HFFc6 (cell line): ENCODE measurements around the gene GRIP2. TPM values are rescaled to one million over a fixed set of nuclear protein-coding genes. Genes with fewer than 3 reads are reported as not detected.

Experiments
- DNase-seq: peaks from one replicate; pipeline ENCODE4 v3.0.0-alpha.2; 2018
- H3K27ac Mint-ChIP-seq: 2 replicates; pipeline ENCODE4 v1.8.0; 2020; ENCODE audit warnings: mild to moderate bottlenecking, mixed read lengths
- H3K27me3 Mint-ChIP-seq: 2 replicates; pipeline ENCODE4 v1.8.0; 2021; ENCODE audit warnings: mild to moderate bottlenecking, moderate library complexity, mixed read lengths; ENCODE audit not compliant: insufficient read depth
- H3K36me3 Mint-ChIP-seq: 2 replicates; pipeline ENCODE4 v1.8.0; 2021; ENCODE audit warnings: low read depth, mixed read lengths
- H3K4me1 Mint-ChIP-seq: 2 replicates; pipeline ENCODE4 v1.8.0; 2020; ENCODE audit warnings: low read depth, mixed read lengths
- H3K4me3 Mint-ChIP-seq: 2 replicates; pipeline ENCODE4 v1.8.0; 2020; ENCODE audit warnings: mild to moderate bottlenecking, moderate library complexity, mixed read lengths
- H3K9me3 Mint-ChIP-seq: 2 replicates; pipeline ENCODE4 v1.8.0; 2020; ENCODE audit warnings: mild to moderate bottlenecking, mixed read lengths
- CTCF ChIP-seq: fragments of 200-600 bp; sonication (generic); IDR thresholded peaks from 2 replicates; pipeline ENCODE4 v1.5.0; 2021; ENCODE audit warnings: antibody characterized with exemption, mild to moderate bottlenecking
- long read RNA-seq: library from polyadenylated mRNA; unstranded; transcript quantifications from one replicate; pipeline ENCODE4 v2.0.0, GENCODE V29; 2019
- total RNA-seq, 6 experiments: library from RNA; stranded (reverse); fragmentation: NEBNext Ultra II Directional; extraction: Animal tissue kit (Norgen Biotek cat#: 25700); gene quantifications; 2 replicates in 1 of 6; 3 replicates in 5 of 6; pipeline ENCODE4 v1.2.3, GENCODE V29; 2021

The GRIP2 gene
- under 1 TPM in 4 of 6 experiments, not detected in 2; 0.05 to 0.25 (median 0.13) TPM for total RNA-seq
- long read RNA-seq = 0 reads

DNA sequence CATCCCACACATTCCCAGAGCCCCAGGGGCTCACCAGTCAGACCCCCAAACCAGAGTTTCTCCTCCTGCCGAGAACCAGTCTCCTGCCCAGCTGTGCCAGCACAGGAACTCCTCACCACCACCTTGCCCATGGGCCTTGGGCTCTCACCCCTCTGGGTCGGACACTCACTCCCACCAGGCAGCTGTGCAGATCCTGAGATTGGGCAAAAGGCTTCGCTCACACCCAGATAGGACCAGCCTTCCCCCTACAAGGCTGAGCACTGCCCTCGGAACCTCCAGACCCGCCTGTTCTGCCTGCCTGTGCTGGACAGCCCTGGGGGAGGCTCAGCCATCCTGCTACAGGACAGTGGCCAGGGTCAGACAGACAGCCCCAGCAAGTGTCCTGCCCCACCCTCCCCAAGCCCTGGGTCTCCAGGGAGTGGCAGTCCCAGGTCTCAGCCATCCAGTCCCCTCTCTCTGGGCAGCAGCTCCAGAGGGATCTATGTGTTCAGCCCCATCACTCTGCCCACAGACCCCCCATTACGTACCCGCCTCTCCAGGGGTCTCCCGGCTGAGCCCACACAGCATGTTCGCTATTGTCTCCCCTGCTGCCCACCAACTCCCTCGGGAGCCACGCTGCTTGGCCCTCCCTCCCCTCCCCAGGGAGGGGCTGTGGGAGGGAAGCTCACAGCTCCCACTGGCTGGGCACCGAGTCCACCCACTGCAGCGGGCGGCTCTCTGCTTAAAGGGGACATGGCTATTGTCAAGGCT is at the start of gene GRIP2:
Gene GRIP2, minus strand, starts transcription at position 601 of the 750 bp plus-strand sequence. Its CDS starts 34 bp downstream, at position 567.
- DNase-seq = no peak

DNA sequence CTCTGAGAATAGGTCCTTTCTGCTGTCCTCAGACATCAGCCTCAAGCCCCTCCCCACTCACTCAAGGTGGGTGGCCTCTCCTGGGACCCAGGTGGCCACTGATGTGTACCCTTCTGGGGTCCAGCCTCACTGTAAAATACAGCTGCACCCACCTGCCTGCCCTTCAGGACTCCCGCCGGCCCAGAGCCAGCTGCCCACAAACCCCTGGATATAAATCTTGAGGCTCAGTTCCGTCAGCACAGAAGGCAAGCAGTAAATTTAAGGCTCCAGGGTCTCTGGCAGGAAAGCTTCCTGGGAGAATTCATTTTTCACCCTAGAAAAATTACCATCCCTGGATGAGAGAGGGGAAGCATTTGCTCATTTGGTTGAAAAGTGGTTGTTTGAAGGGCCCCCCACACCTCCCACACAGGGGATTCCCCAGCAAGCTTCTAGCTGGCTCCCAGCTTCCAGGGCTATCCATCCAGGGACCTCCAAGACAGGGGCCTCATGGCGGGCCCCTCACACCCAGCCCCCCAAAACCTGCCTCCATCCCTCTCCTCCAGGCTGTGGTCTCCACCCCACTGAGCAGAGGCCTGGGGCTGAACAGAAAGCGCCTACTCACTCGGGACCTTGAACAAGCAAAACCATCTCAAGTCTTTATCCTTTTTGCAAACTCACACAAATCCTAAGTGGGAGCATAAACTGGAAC is 48.4 kb upstream of the GRIP2 start:
- TF ChIP-seq CTCF = no peak
- Mint-ChIP-seq H3K4me3 (no peak overlapping the region), H3K27me3 (peaks cover 36% of the 10 kb centered on the region), H3K4me1 (peaks cover 12% of the 10 kb centered on the region), H3K27ac (no peak overlapping the region), H3K9me3 (no peaks in the 10 kb centered on the region), H3K36me3 (no peaks in the 10 kb centered on the region)
- no peak for DNase-seq

More for the DNA sequence above, at the start of gene GRIP2:
- Mint-ChIP-seq H3K9me3 (no peaks in the 10 kb centered on the region), H3K4me3 (no peak within 1 kb of the TSS), H3K27me3 (peaks cover 17% of the 10 kb centered on the region), H3K4me1 (no peaks in the 10 kb centered on the region), H3K36me3 (no peaks in the 10 kb centered on the region), H3K27ac (no peak within 1 kb of the TSS)
- TF ChIP-seq CTCF = no peak

DNA sequence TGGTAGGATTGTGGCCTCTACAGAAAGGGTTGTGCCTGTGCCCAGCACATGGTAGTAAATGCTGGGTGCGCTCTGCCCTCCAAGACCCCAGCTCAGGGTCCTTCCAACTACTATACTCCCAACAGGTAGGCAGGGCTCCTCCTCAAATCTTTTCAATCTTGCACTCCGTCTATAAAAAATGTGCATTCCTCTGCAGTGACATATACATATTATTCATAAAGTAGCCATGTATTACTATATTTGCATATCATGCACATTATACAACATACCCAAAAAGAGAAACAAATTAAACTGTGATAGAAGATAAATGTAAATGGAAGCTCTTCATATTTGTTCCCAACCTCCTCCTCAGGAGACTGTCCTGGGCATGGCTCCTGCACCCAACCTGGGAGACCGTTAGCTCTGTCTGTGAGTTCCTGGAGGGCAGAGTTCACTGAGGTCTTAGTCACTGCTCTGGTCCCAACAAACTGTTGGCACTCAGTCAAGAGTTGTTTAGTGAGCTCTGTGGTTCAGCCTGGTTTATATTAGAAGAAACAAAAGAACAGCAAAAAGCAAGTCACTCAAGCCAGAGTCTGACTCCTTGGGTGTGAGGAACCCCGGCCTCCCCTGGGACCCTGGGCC is 47.7 kb upstream of the GRIP2 start:
- Mint-ChIP-seq H3K36me3 (no peaks in the 10 kb centered on the region), H3K4me3 (no peak overlapping the region), H3K9me3 (no peaks in the 10 kb centered on the region), H3K27me3 (peaks cover 34% of the 10 kb centered on the region), H3K4me1 (peaks cover 12% of the 10 kb centered on the region), H3K27ac (no peak overlapping the region)
- DNase-seq = peak; percentile 72
- no peak for TF ChIP-seq CTCF

GRCh38 chr3:14586611-14587010 is 46.5 kb upstream of the GRIP2 start:
- Mint-ChIP-seq H3K36me3 (no peaks in the 10 kb centered on the region), H3K9me3 (no peaks in the 10 kb centered on the region), H3K4me1 (peaks cover 12% of the 10 kb centered on the region), H3K27ac (no peak overlapping the region), H3K27me3 (peaks cover 32% of the 10 kb centered on the region), H3K4me3 (no peak overlapping the region)
- no peak for TF ChIP-seq CTCF
- no peak for DNase-seq

DNA sequence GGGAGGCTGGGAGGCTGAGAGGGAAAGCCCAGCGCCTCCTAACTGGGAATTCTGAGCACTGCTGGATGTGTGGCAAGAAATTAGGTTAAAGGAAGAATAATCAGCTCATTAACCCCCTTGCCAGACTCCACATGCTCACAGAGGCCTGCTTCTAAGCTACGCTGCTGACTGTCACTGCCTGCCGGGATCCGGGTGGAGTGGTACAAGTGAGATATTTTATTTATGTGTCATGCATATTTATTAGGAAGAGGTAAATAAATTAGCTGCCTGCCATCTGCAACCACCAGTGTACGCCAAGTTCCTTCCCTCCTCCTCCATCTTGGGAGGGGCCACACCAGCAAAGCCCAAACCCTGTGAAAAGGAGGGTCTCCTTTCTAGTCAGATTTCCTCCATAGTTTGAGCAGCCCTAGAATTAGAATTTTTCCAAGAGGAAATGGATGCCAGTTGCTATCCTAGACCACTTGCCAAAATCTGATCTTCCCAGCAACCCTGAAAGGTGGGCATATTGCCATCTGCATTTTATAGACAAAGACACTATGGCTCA is 43.5 kb upstream of the GRIP2 start:
- H3K4me3 Mint-ChIP-seq = no peak overlapping the region
- no peak for TF ChIP-seq CTCF
- no peak overlapping the region for H3K27ac Mint-ChIP-seq
- H3K27me3 Mint-ChIP-seq = peaks cover 49% of the 10 kb centered on the region
- peaks cover 12% of the 10 kb centered on the region for H3K4me1 Mint-ChIP-seq
- no peaks in the 10 kb centered on the region for H3K9me3 Mint-ChIP-seq
- H3K36me3 Mint-ChIP-seq = no peaks in the 10 kb centered on the region
- no peak for DNase-seq
